PC-3 (cell line): Measurements from ENCODE around the gene PEX11G.

ENCODE experiments used
- CTCF ChIP-seq: fragments of 300-600 bp; sonication (generic); conservative IDR thresholded peaks from 2 replicates; pipeline ENCODE4 v1.5.1; 2017; ENCODE audit warnings: antibody characterized with exemption, low read depth, mild to moderate bottlenecking, low read length
- EZH2 ChIP-seq: fragments of 300-600 bp; sonication (generic); IDR thresholded peaks from one replicate; pipeline ENCODE4 v1.6.1; 2017; ENCODE audit warnings: antibody characterized with exemption, mild to moderate bottlenecking, low read length; ENCODE audit not compliant: unreplicated experiment

- TF ChIP-seq CTCF (no peak), EZH2 (no peak)
Measured at GRCh38 chr19:7506385-7507328, 17.8 kb upstream of the PEX11G start.
